ENCODE results near the gene MROH2A. TPM values are rescaled to one million over a fixed set of nuclear protein-coding genes. Genes with fewer than 3 reads are reported as not detected.

The MROH2A gene
- total RNA-seq, 1 donor: not detected

DNA sequence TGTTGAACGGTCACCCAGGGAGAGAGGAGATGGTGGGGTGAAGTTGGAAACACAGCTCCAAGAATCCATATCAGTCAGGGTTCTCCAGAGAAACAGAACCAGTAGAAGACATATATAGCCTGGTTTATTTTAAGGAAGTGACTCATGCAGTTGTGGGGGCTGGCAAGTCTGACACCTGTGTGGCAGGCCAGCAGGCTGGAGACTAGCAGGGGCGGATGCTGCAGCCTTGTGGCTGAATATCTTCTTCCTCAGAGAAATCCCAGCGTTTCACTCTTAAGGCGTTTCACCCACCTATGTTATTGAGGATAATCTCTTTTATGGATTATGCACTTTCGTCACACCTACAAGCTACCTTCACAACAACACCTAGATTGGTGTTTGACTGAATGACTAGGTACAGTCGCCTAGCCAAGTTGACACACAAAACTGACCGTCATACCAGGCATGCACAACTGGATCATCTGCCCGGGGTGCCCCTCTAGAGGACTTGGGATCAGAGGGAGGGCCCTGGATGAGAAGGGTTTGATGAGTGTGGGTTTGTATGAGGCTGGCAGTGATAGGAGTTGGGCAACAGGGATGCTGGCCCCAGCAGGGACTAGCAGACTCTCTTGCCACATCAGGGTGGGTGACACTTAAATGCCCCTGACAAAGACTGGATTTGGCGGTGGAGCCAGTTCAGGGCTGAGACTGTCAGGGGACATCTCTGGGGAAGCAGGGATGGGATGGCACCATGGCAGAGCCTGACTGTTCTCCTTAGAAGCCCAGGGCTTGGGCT lies 23.4 kb downstream of the MROH2A start:
- H3K4me3 ChIP-seq (ENCODE audit: low read depth, low read length): no peak overlapping the region
- DNase-seq (ENCODE audit: low read depth): peak; percentile 15
- TF ChIP-seq, protein P1, sequence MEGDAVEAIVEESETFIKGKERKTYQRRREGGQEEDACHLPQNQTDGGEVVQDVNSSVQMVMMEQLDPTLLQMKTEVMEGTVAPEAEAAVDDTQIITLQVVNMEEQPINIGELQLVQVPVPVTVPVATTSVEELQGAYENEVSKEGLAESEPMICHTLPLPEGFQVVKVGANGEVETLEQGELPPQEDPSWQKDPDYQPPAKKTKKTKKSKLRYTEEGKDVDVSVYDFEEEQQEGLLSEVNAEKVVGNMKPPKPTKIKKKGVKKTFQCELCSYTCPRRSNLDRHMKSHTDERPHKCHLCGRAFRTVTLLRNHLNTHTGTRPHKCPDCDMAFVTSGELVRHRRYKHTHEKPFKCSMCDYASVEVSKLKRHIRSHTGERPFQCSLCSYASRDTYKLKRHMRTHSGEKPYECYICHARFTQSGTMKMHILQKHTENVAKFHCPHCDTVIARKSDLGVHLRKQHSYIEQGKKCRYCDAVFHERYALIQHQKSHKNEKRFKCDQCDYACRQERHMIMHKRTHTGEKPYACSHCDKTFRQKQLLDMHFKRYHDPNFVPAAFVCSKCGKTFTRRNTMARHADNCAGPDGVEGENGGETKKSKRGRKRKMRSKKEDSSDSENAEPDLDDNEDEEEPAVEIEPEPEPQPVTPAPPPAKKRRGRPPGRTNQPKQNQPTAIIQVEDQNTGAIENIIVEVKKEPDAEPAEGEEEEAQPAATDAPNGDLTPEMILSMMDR (IDR thresholded peaks at IDR 0.05; ENCODE audit: insufficient read depth, low read depth, low read length): no peak

DNA sequence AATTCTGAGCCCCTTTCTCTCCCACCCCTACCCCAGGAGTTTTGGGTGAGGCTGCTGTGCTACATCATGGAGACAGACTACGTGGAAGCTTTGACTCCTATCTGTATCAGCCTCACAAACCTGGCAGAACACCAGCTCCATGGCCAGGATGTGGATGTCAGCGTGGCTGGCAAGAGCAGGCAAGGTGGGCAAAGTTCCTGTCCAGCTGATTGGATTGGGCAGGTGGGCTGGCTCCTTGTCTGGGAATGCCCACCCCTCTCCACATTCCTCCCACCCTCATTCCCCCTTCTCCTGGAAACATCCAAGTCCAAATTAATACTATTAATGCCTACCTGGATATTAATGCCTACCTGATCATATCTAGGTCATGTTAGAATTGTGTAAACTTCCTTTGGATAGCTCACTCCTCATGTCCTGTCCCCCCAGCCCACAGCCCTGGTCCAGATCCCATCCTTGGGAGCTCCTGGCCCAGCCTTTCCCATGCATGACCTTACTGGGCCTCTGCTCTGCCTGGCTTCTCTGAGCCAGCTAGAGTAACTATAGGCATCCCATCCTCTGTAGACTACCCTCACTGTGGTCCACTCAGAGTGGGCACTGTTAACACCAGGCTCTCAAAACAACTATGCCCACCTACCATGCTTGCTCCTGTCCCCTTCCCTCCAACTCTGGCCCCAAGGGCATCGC lies 24.1 kb downstream of the MROH2A start:
- no peak overlapping the region for H3K4me3 ChIP-seq (ENCODE audit: low read depth, low read length)
- DNase-seq (ENCODE audit: low read depth): no peak
- TF ChIP-seq, protein P1 (IDR thresholded peaks at IDR 0.05; ENCODE audit: insufficient read depth, low read depth, low read length): no peak

DNA sequence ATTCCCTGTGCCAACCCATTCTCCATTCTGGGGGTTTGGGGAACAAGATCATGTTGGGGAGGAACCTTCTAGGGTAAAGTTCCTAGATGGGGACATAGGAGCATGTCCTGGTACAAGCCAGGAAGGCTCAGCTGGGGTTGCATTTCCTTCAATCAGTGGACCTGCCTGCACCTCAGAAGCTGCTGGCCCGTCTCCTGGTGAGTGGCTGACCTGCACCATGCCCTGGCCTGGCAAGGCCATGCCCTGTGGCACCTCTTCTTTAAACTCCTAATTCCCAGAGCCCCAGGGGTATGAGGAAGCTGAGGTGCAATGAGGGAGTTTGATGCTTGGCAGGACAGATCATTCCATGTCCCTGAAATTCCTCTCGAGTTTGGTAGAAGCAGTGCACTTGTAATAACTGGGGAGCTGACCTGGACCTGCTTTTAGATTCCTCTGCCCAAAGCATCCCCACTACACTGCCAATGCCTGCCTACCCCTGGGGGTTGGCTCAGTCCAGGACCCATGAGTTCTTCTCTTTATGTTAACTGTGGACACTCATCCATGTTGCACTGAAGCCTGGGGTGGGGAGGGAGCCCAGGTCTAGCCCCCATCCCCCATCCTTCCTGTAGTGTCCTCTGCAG lies 25.3 kb downstream of the MROH2A start:
- no peak for DNase-seq (ENCODE audit: low read depth)
- TF ChIP-seq, protein P1 (IDR thresholded peaks at IDR 0.05; ENCODE audit: insufficient read depth, low read depth, low read length): no peak
- no peak overlapping the region for H3K4me3 ChIP-seq (ENCODE audit: low read depth, low read length)

DNA sequence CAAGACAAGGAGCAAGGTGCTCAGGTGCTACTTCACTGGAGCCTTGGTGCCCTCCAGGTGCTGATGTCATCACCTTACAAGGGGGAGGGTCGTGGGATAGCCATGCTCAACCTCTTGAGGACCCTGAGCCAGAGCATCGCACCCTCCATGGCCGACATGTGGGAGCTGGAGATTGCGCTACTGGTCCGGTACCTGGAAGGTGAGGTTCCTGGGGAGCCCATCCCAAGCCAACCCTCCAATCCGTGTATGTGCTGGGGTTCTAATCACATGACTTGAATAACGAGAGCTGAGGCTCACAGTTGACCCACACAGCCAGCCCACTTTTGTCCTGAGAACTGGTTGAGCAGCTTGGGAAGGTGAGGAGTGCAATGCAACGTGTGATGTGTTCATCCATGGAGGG lies 25.9 kb downstream of the MROH2A start:
- TF ChIP-seq, protein P1 (IDR thresholded peaks at IDR 0.05; ENCODE audit: insufficient read depth, low read depth, low read length): no peak
- no peak overlapping the region for H3K4me3 ChIP-seq (ENCODE audit: low read depth, low read length)
- no peak for DNase-seq (ENCODE audit: low read depth)

DNA sequence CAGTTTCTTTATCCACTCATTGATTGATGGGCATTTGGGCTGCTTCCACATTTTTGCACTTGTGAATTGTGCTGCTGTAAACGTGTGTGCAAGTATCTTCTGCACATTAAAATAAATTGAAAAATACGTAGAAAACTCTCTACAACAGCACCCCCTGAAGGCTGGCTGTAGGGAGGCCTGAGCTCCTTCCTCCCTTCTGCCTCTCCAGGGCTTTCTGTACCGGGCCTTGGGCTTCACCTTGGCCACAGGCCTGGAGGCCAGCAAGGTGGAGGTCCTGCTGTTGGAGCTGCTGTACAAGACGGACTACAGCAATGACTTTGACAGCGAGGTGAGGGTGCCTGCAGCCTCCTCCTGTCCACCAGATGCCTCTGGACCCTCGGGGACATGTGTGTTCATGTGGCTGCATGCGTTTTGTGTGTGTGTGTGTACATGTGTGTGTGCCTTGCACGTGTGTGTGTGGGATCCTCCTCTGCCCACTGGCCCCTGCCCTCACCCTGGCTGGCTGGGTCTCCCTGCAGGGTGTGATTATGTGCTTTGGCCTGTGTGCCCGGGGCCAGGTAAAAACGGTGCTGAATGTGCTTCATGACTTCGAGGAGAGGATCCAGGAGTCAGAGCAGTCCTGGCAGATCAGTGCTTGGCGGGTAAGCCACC lies 29.2 kb downstream of the MROH2A start:
- DNase-seq (ENCODE audit: low read depth): no peak
- TF ChIP-seq, protein P1 (IDR thresholded peaks at IDR 0.05; ENCODE audit: insufficient read depth, low read depth, low read length): no peak

DNA sequence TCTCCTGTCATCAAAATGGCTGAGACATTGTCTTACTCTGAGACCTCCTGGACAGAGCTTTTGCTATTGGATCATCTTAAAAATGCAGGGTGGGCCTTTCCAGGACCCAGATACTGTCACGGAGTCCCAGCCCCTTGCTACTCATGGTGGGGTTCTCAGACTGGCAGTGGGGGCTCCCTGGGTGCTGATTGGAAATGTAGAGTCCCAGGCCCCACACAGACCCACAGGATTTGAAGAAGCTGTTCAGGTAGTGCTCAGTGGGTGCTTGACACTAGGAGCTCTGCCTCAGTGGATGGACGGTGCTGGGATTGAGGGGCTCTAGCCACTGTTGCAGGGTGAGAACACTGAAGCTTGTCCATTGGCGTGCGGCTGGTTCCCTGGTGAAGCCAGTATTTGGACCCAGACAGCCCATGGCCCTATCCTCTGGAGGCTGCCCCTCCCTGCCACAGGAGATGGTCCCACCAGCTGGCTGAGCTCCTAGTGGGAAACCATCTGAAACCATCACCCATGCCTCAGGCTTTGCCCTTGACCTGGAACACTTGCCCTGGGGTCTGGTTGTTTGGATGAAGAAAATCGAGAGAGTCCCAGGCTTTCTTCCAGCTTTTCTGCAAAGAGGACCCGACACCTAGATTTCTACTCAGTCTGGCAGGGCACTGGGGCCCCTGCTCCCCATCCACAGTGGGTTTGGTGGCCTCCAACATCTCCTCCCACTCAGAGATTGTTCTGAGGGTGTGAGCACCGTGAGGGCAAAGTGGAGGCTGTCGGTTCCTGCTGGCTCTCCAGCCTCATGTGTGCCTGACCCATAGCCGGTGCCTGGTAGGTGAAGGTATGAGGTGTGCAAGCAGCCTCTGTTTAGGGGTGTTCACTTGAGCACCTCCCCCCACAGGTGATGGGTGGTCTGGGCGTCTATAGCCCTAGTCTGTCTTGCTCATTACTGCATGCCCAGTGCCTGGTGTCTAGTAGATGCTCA lies 30.1 kb downstream of the MROH2A start:
- DNase-seq (ENCODE audit: low read depth): no peak
- H3K4me3 ChIP-seq (ENCODE audit: low read depth, low read length): no peak overlapping the region
- TF ChIP-seq, protein P1 (IDR thresholded peaks at IDR 0.05; ENCODE audit: insufficient read depth, low read depth, low read length): no peak

More for the DNA sequence above, 29.2 kb downstream of the MROH2A start:
- H3K4me3 ChIP-seq (ENCODE audit: low read depth, low read length): no peak overlapping the region

Data from fibroblast of villous mesenchyme (primary cell).